ENCODE data around the gene HOXC13.

GRCh38 chr12:53963434-53964314, 25.0 kb downstream of the HOXC13 start:
- TF ChIP-seq EZH2 (IDR thresholded peaks at IDR 0.05; ENCODE audit: insufficient read depth, low read length), result no peak
- TF ChIP-seq CTCF (IDR thresholded peaks at IDR 0.05; ENCODE audit: insufficient read depth, low read depth, low read length), result no peak
